CD4-positive, alpha-beta T cell (primary cell): ENCODE data around the gene UBN2. TPM values are rescaled to one million over a fixed set of nuclear protein-coding genes. Genes with fewer than 3 reads are reported as not detected.

ENCODE experiments used
- ATAC-seq: fragments of 200-7000 bp; cut with Tn5 transposase; one replicate; pipeline ENCODE4 v1.10.0; 2022; ENCODE audit warnings: mild to moderate bottlenecking; ENCODE audit not compliant: poor library complexity
- CTCF ChIA-PET: fragments of 350-600 bp; sonication (Branson Sonifier 250); formaldehyde crosslinking; loops from one replicate; lab custom pipeline; 2021; ENCODE audit warnings: antibody characterized with exemption, inconsistent platforms; lab: Charles Lee
- POLR2A ChIA-PET: fragments of 350-600 bp; sonication (Branson Sonifier 250); formaldehyde crosslinking; loops from one replicate; lab custom pipeline; 2021; ENCODE audit warnings: antibody characterized with exemption, inconsistent platforms; lab: Charles Lee
- DNase-seq, 14 experiments: peaks; one replicate each; pipeline ENCODE4 v3.0.0-alpha.2; 2013 to 2020; ENCODE audit warnings: mixed read lengths in 2 of 14
- H3K27ac ChIP-seq, 2 donors: one replicate each; pipeline versions ENCODE4 v1.5.1 to v1.7.0; 2013; ENCODE audit warnings: low read length in 2 of 2, low read depth in 1 of 2, mild to moderate bottlenecking in 1 of 2
- H3K27me3 ChIP-seq, 2 experiments: 1 replicate in 1 of 2; 2 replicates in 1 of 2; pipeline versions ENCODE4 v1.6.1 to v1.7.0; 2013; ENCODE audit warnings: low read length in 2 of 2, control low read depth in 1 of 2, mild to moderate bottlenecking in 1 of 2, moderate library complexity in 1 of 2; ENCODE audit not compliant: insufficient read depth in 2 of 2, control insufficient read depth in 1 of 2
- H3K36me3 ChIP-seq: one replicate; pipeline ENCODE4 v1.6.1; 2013; ENCODE audit warnings: low read length, control low read depth; ENCODE audit not compliant: insufficient read depth
- H3K4me1 ChIP-seq: one replicate; pipeline ENCODE4 v1.6.1; 2013; ENCODE audit warnings: low read length, control low read depth; ENCODE audit not compliant: insufficient read depth
- H3K4me3 ChIP-seq: one replicate; pipeline ENCODE4 v1.5.1; 2013; ENCODE audit warnings: mild to moderate bottlenecking, low read length, moderate library complexity
- H3K9me3 ChIP-seq, 2 experiments: 1 replicate in 1 of 2; 2 replicates in 1 of 2; pipeline versions ENCODE4 v1.6.1 to v1.7.0; 2013; ENCODE audit warnings: low read length in 2 of 2, mild to moderate bottlenecking in 2 of 2, control low read depth in 1 of 2, moderate library complexity in 1 of 2; ENCODE audit not compliant: control insufficient read depth in 1 of 2, insufficient read depth in 1 of 2
- H3K27ac Mint-ChIP-seq: one replicate; pipeline ENCODE4 v1.8.0; 2020; ENCODE audit warnings: mixed read lengths
- H3K27me3 Mint-ChIP-seq: one replicate; pipeline ENCODE4 v1.8.0; 2021; ENCODE audit warnings: mixed read lengths
- H3K36me3 Mint-ChIP-seq: one replicate; pipeline ENCODE4 v1.8.0; 2021; ENCODE audit warnings: low read depth, mixed read lengths
- H3K4me1 Mint-ChIP-seq: one replicate; pipeline ENCODE4 v1.8.0; 2021; ENCODE audit warnings: low read depth, mixed read lengths
- H3K4me3 Mint-ChIP-seq: one replicate; pipeline ENCODE4 v1.8.0; 2020; ENCODE audit warnings: mild to moderate bottlenecking, mixed read lengths
- H3K9me3 Mint-ChIP-seq: one replicate; pipeline ENCODE4 v1.8.0; 2020; ENCODE audit warnings: mixed read lengths
- CTCF ChIP-seq: fragments of 200-600 bp; IDR thresholded peaks from one replicate; pipeline ENCODE4 v1.8.0; 2022; ENCODE audit warnings: antibody characterized with exemption, mild to moderate bottlenecking
- intact Hi-C, 2 experiments: fragments of 100-400 bp; cut with DNase I in 1 of 2; cut with micrococcal nuclease in 1 of 2; formaldehyde crosslinking; loops; one replicate each; pipeline versions ENCODE4 v1.15.1 to v1.9.0; 2023 to 2025; cut with DNase I, micrococcal nuclease
- total RNA-seq, 174 experiments: library from RNA in 2 of 174; stranded (reverse) in 2 of 174; gene quantifications; one replicate each; pipeline ENCODE4 v1.2.3 and lab custom pipeline; 2021 to 2026

UBN2 gene
- total RNA-seq, 2 experiments from 2014 or later = 9.6 to 13.3 TPM

DNA sequence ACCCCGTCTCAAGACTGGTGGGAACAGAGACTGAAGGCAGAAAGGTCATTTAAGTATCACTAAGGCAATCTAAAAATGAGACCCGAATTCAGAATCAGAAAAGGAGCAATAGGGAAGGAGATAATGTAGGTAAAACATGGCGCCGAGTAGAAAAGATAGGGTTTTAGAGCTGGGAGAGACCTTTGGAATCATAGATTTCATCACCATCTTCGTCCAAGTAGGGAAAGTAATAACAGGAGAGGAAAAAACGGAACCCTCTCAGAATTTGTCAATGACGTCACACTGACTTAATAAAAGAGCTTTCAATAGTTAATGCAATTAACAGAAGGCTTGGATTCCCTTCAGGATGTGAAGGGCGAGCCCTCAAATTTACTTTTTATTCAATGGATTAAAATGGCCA is 1.0 kb upstream of the UBN2 start:
- H3K4me3 ChIP-seq = peak overlapping the region; percentile 97
- ChIA-PET CTCF (interaction anchor here (0.5 kb wide), 1 partner anchor 207 kb away, joined by 4 read pairs; no protein-coding TSS in a partner anchor), POLR2A (interaction anchor here (0.6 to 3.5 kb wide), 3 partner anchors 11 to 135 kb away, joined by 3 to 20 read pairs (median 3); partner anchors contain the start of gene LUC7L2)
- Mint-ChIP-seq H3K36me3 (peaks cover 6% of the 10 kb centered on the region), H3K27me3 (peaks cover 5% of the 10 kb centered on the region), H3K4me1 (peaks cover 42% of the 10 kb centered on the region), H3K4me3 (peak overlapping the region; percentile 97), H3K9me3 (no peaks in the 10 kb centered on the region), H3K27ac (peak overlapping the region; percentile 89)
- no peaks in the 10 kb centered on the region for H3K36me3 ChIP-seq
- peaks cover 11% of the 10 kb centered on the region for H3K4me1 ChIP-seq
- intact Hi-C loops = loop anchor here (2.0 to 10.0 kb wide), 6 partner anchors 95 to 775 kb away; partner anchors contain the start of genes FMC1 (in 1 of the 2) and ZC3HAV1 (in 1 of the 2)
- no peaks in the 10 kb centered on the region for H3K27me3 ChIP-seq
- no peak for DNase-seq
- H3K27ac ChIP-seq = no peak overlapping the region
- ATAC-seq = no peak
- no peak for TF ChIP-seq CTCF
- peaks cover 0 to 5% of the 10 kb centered on the region in 2 experiments for H3K9me3 ChIP-seq

DNA sequence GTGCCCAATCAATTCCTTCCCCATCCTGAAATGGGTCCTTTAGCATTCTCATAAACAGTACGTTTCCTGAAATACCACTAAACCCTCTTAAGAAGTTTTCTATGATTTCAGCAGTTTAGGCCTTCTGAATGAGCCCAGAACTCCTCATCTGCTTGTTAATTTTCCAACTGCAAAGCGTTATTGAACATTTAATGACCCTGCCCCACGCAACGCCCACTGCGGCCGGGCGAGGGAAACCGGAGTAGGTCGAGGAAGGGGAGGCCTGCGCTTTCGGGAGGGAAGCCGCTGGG is 608 bp upstream of the UBN2 start:
- Histone ChIP-seq H3K36me3 (no peaks in the 10 kb centered on the region), H3K27me3 (no peaks in the 10 kb centered on the region), H3K4me3 (peak overlapping the region; percentile 97), H3K4me1 (peaks cover 11% of the 10 kb centered on the region), H3K27ac (peak overlapping the region; percentile 60 to 63), H3K9me3 (peaks cover 0 to under 1% of the 10 kb centered on the region in 2 experiments)
- H3K27ac Mint-ChIP-seq = peak overlapping the region; percentile 89
- no peak for TF ChIP-seq CTCF
- H3K4me1 Mint-ChIP-seq = peaks cover 42% of the 10 kb centered on the region
- ATAC-seq = no peak
- no peak for DNase-seq
- no peaks in the 10 kb centered on the region for H3K9me3 Mint-ChIP-seq
- peak overlapping the region; percentile 97 for H3K4me3 Mint-ChIP-seq
- intact Hi-C loops = loop anchor here (2.0 to 10.0 kb wide), 6 partner anchors 96 to 776 kb away; partner anchors contain the start of genes FMC1 (in 1 of the 2) and ZC3HAV1 (in 1 of the 2)
- H3K36me3 Mint-ChIP-seq = peaks cover 6% of the 10 kb centered on the region
- POLR2A ChIA-PET = interaction anchor here (0.6 to 3.5 kb wide), 4 partner anchors 11 to 135 kb away, joined by 3 to 20 read pairs (median 3); partner anchors contain the start of gene LUC7L2
- peaks cover 5% of the 10 kb centered on the region for H3K27me3 Mint-ChIP-seq
- CTCF ChIA-PET = interaction anchor here (0.5 kb wide), 1 partner anchor 208 kb away, joined by 4 read pairs; no protein-coding TSS in a partner anchor

DNA sequence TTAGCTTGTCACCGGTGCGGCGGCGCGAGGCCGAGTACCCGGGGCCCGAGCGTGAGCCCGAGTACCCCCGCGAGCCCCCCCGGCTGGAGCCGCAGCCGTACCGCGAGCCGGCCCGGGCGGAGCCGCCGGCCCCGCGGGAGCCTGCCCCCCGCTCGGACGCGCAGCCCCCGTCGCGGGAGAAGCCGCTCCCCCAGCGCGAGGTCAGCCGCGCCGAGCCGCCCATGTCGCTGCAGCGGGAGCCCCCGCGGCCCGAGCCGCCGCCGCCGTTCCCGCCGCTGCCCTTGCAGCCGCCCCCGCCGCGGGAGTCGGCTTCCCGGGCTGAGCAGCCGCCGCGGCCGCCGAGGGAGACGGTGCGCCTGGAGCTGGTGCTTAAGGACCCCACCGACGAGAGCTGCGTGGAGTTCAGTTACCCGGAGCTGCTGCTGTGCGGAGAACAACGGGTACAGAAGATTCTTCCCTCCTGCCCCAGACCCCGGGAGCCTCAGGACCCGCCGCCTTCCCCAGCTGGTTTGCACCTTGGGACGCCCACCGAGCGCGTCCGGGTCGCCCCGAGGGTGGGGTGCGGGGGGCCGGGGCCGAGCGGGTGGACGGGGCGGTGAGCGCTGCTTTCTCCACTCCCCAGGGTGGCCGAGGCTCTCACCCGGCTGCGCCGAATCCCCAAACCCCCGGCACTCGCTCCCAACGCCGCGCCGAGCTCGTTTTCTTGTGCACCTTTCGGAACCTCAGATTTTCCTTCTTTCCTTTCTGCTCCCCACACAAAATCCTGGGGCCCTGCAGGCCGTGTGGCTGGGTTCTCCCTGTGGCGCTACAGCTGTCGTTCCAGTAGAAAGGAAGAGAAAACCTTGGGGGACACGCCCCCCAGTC is 708 bp downstream of the UBN2 start:
- Histone ChIP-seq H3K36me3 (no peaks in the 10 kb centered on the region), H3K27ac (peak overlapping the region; percentile 60 to 74), H3K27me3 (no peaks in the 10 kb centered on the region), H3K4me3 (peak overlapping the region; percentile 97), H3K4me1 (peaks cover 11% of the 10 kb centered on the region), H3K9me3 (no peaks in the 10 kb centered on the region)
- POLR2A ChIA-PET = interaction anchor here (0.7 to 3.5 kb wide), 4 partner anchors 20 to 128 kb away, joined by 3 to 20 read pairs (median 4); partner anchors contain the start of gene LUC7L2
- CTCF ChIA-PET = interaction anchor here (0.6 kb wide), 2 partner anchors 84 to 1150 kb away, joined by 3 to 4 read pairs; no protein-coding TSS in a partner anchor
- ATAC-seq = peak; percentile 44
- no peaks in the 10 kb centered on the region for H3K9me3 Mint-ChIP-seq
- H3K4me3 Mint-ChIP-seq = peak overlapping the region; percentile 97
- H3K4me1 Mint-ChIP-seq = peaks cover 54% of the 10 kb centered on the region
- intact Hi-C loops = loop anchor here (2.0 to 10.0 kb wide), 6 partner anchors 97 to 777 kb away; partner anchors contain the start of genes FMC1 (in 1 of the 2) and ZC3HAV1 (in 1 of the 2)
- H3K36me3 Mint-ChIP-seq = peaks cover 11% of the 10 kb centered on the region
- DNase-seq = peak; percentile 7 to 61 (median 15)
- peaks cover 5% of the 10 kb centered on the region for H3K27me3 Mint-ChIP-seq
- no peak for TF ChIP-seq CTCF
- H3K27ac Mint-ChIP-seq = peak overlapping the region; percentile 89
